HepG2 (cell line): Measurements from ENCODE around the gene HNRNPA1. TPM values are rescaled to one million over a fixed set of nuclear protein-coding genes. Genes with fewer than 3 reads are reported as not detected.

Experiments
- CENPT ChIP-seq: sonication (generic); formaldehyde crosslinking; IDR thresholded peaks from 2 replicates; pipeline ENCODE4 v1.8.0; 2022; ENCODE audit warnings: low read depth, mild to moderate bottlenecking, moderate library complexity, missing genetic modification reagents
- DNMT3B ChIP-seq: conservative IDR thresholded peaks from 2 replicates; pipeline ENCODE4 v1.6.1; 2016; ENCODE audit warnings: missing biosample characterization, control low read depth
- DPF2 ChIP-seq: sonication (generic); formaldehyde crosslinking; IDR thresholded peaks from 2 replicates; pipeline ENCODE4 v1.4.0; 2020; ENCODE audit warnings: mild to moderate bottlenecking, low read depth, missing genetic modification reagents, borderline replicate concordance
- DR1 ChIP-seq: sonication (generic); formaldehyde crosslinking; IDR thresholded peaks from 2 replicates; pipeline ENCODE4 v1.8.0; 2021; ENCODE audit warnings: mild to moderate bottlenecking, missing genetic modification reagents, inconsistent platforms
- ETV6 ChIP-seq: sonication (generic); formaldehyde crosslinking; conservative IDR thresholded peaks from 2 replicates; pipeline ENCODE4 v1.4.0; 2020; ENCODE audit warnings: missing genetic modification reagents
- FOXA3 ChIP-seq: IDR thresholded peaks from 2 replicates; pipeline ENCODE4 v1.6.1; 2016; ENCODE audit warnings: missing genetic modification reagents, missing compliant biosample characterization
- IRF1 ChIP-seq: sonication (generic); formaldehyde crosslinking; IDR thresholded peaks from 2 replicates; pipeline ENCODE4 v1.4.0; 2020; ENCODE audit warnings: low read depth, mild to moderate bottlenecking, missing genetic modification reagents
- KLF11 ChIP-seq: IDR thresholded peaks from 2 replicates; pipeline ENCODE4 v1.6.1; 2016; ENCODE audit warnings: missing compliant biosample characterization
- NFATC3 ChIP-seq: sonication (generic); formaldehyde crosslinking; IDR thresholded peaks from 2 replicates; pipeline ENCODE4 v1.5.1; 2020; ENCODE audit warnings: mild to moderate bottlenecking, missing genetic modification reagents
- RFX1 ChIP-seq: fragments of 450-650 bp; IDR thresholded peaks from 2 replicates; pipeline ENCODE4 v1.6.1; 2017
- SCMH1 ChIP-seq: sonication (generic); formaldehyde crosslinking; IDR thresholded peaks from 2 replicates; pipeline ENCODE4 v1.9.0; 2021; ENCODE audit warnings: missing genetic modification reagents, mild to moderate bottlenecking, borderline replicate concordance
- SKI ChIP-seq: fragments of 450-650 bp; IDR thresholded peaks from one replicate; pipeline ENCODE4 v1.6.1; 2018; ENCODE audit warnings: mild to moderate bottlenecking; ENCODE audit not compliant: partially characterized antibody
- SPEN ChIP-seq: sonication (generic); formaldehyde crosslinking; IDR thresholded peaks from 2 replicates; pipeline ENCODE4 v1.5.1; 2020; ENCODE audit warnings: low read depth, mild to moderate bottlenecking, missing genetic modification reagents
- TBX2 ChIP-seq: sonication (generic); formaldehyde crosslinking; IDR thresholded peaks from 2 replicates; pipeline ENCODE4 v1.5.0; 2020; ENCODE audit warnings: missing genetic modification reagents, mild to moderate bottlenecking, borderline replicate concordance
- YY1 ChIP-seq: IDR thresholded peaks from 2 replicates; pipeline ENCODE4 v1.6.1; 2011; ENCODE audit warnings: low read length, low read depth, moderate library complexity, mild to moderate bottlenecking; ENCODE audit not compliant: insufficient read depth, insufficient replicate concordance
- ZNF12 ChIP-seq: sonication (generic); formaldehyde crosslinking; IDR thresholded peaks from 2 replicates; pipeline ENCODE4 v1.5.0; 2020; ENCODE audit warnings: missing genetic modification reagents
- ZNF230 ChIP-seq: sonication (generic); formaldehyde crosslinking; IDR thresholded peaks from 2 replicates; pipeline ENCODE4 v1.4.0; 2020; ENCODE audit warnings: mild to moderate bottlenecking, missing genetic modification reagents
- ZNF383 ChIP-seq: sonication (generic); formaldehyde crosslinking; IDR thresholded peaks from 2 replicates; pipeline ENCODE4 v1.4.0; 2020; ENCODE audit warnings: missing genetic modification reagents, mild to moderate bottlenecking, borderline replicate concordance
- ZNF720 ChIP-seq: sonication (generic); formaldehyde crosslinking; IDR thresholded peaks from 2 replicates; pipeline ENCODE4 v1.4.0; 2020; ENCODE audit warnings: missing genetic modification reagents
- ZNF740 ChIP-seq: sonication (generic); formaldehyde crosslinking; IDR thresholded peaks from 2 replicates; pipeline ENCODE4 v1.4.0; 2020; ENCODE audit warnings: missing genetic modification reagents
- ZNF75D ChIP-seq: sonication (generic); formaldehyde crosslinking; IDR thresholded peaks from 2 replicates; pipeline ENCODE4 v1.8.1; 2023; ENCODE audit warnings: missing genetic modification reagents, mild to moderate bottlenecking, borderline replicate concordance
- ZNF770 ChIP-seq: sonication (generic); formaldehyde crosslinking; IDR thresholded peaks from 2 replicates; pipeline ENCODE4 v1.5.0; 2020; ENCODE audit warnings: mild to moderate bottlenecking, missing genetic modification reagents
- ZNF841 ChIP-seq: sonication (generic); formaldehyde crosslinking; IDR thresholded peaks from 2 replicates; pipeline ENCODE4 v1.8.1; 2023; ENCODE audit warnings: missing genetic modification reagents, borderline replicate concordance
- ZUFSP ChIP-seq: sonication (generic); formaldehyde crosslinking; IDR thresholded peaks from 2 replicates; pipeline ENCODE4 v1.9.0; 2021; ENCODE audit warnings: missing genetic modification reagents, mild to moderate bottlenecking, borderline replicate concordance
- polyA plus RNA-seq, 8 experiments: library from polyadenylated mRNA; depleted of rRNA in 3 of 8; stranded (reverse) in 7 of 8; unstranded in 1 of 8; fragments of >200 nt; fragmentation: Illumina TruSeq in 4 of 8; extraction: Trizol in 4 of 8; gene quantifications; 2 replicates each; pipeline versions ENCODE4 v1.2.1 to v1.2.3, GENCODE V29; 2011 to 2016; ENCODE audit warnings: low read depth in 4 of 8, missing spikeins in 1 of 8, mixed read lengths in 1 of 8; ENCODE audit not compliant: insufficient read depth in 1 of 8
- total RNA-seq, 5 experiments: library from RNA; depleted of rRNA; stranded (reverse); fragments of >200 nt; fragmentation: Illumina TruSeq; extraction: Trizol; gene quantifications; 2 replicates each; pipeline ENCODE4 v1.2.3, GENCODE V29; 2016; ENCODE audit warnings: low read depth in 1 of 5

HNRNPA1 gene
- total and polyA plus RNA-seq, 2 of the 13 experiments (the other 11 are each of a cell fraction or from before 2014, with no cell fraction given) = 535 to 1,820 TPM

- no peak for TF ChIP-seq ZUFSP (CRISPR knock-in tag)
- TF ChIP-seq ZNF841 (CRISPR knock-in tag) = no peak
- 0 out of 2 replicates have a peak, but pooled peaks have one; percentile 48 for TF ChIP-seq NFATC3 (CRISPR knock-in tag)
- 0 out of 2 replicates have a peak, but pooled peaks have one; percentile 37 for TF ChIP-seq ZNF230 (CRISPR knock-in tag)
- TF ChIP-seq DPF2 = peak; percentile 57; the same call in 1 of the 2 replicates
- no peak for TF ChIP-seq DR1
- peak; percentile 19; the same call in 1 of the 2 replicates for TF ChIP-seq ZNF770 (CRISPR knock-in tag)
- no peak for TF ChIP-seq IRF1 (CRISPR knock-in tag)
- TF ChIP-seq RFX1 = peak; percentile 53; the same call in 1 of the 2 replicates
- no peak for TF ChIP-seq ZNF383 (CRISPR knock-in tag)
- TF ChIP-seq YY1 = peak; percentile 61
- TF ChIP-seq FOXA3 (CRISPR knock-in tag) = peak; percentile 23; the same call in 1 of the 2 replicates
- TF ChIP-seq SCMH1 = no peak
- TF ChIP-seq ZNF75D (CRISPR knock-in tag) = no peak
- no peak for TF ChIP-seq CENPT (CRISPR knock-in tag)
- TF ChIP-seq ZNF720 (CRISPR knock-in tag) = no peak
- peak; percentile 88 for TF ChIP-seq SKI
- TF ChIP-seq ZNF740 (CRISPR knock-in tag) = no peak
- TF ChIP-seq SPEN (CRISPR knock-in tag) = 0 out of 2 replicates have a peak, but pooled peaks have one; percentile 20
- no peak for TF ChIP-seq DNMT3B
- TF ChIP-seq KLF11 (CRISPR knock-in tag) = no peak
- TF ChIP-seq ETV6 (CRISPR knock-in tag) = no peak
- TF ChIP-seq ZNF12 (CRISPR knock-in tag) = no peak; the same call in 1 of the 2 replicates
- peak; percentile 37; the same call in 1 of the 2 replicates for TF ChIP-seq TBX2 (CRISPR knock-in tag)
Measured at GRCh38 chr12:54294152-54294952, 13.8 kb downstream of the HNRNPA1 start (continued).
